K562 (cell line): ENCODE measurements around the gene ZBTB25. TPM values are rescaled to one million over a fixed set of nuclear protein-coding genes. Genes with fewer than 3 reads are reported as not detected.

Source experiments
- ATAC-seq: fragments of 200-7000 bp; cut with Tn5 transposase; 3 replicates; pipeline ENCODE4 v1.9.1; 2020; ENCODE audit warnings: moderate library complexity
- BruUV-seq: library from RNA; stranded (reverse); fragments of 400-500 nt; replicated peaks from 2 replicates; lab custom pipeline; 2021; lab: Mats Ljungman, UMichigan
- CTCF ChIA-PET: fragments of 300-600 bp; formaldehyde crosslinking; extraction: SDS; loops from one replicate; lab custom pipeline; 2021; ENCODE audit warnings: low intra/inter-chr PET ratio; lab: Yijun Ruan, JAX
- POLR2A ChIA-PET: fragments of 300-600, 350-650 bp; sonication (Branson Sonifier 250); formaldehyde crosslinking; extraction: SDS; loops from one replicate; lab custom pipeline; 2021; ENCODE audit warnings: antibody characterized with exemption, inconsistent platforms; lab: Yijun Ruan, JAX
- DNase-seq, 4 experiments: peaks; one replicate each; pipeline versions ENCODE4 v3.0.0 to v3.0.0-alpha.2; 2011 to 2018; ENCODE audit warnings: low spot score in 3 of 4, mixed read lengths in 3 of 4; ENCODE audit errors: extremely low read depth in 1 of 4
- FAIRE-seq: peaks from 2 replicates; lab custom pipeline; 2011; peaks lifted over from hg19 to GRCh38; lab: Jason Lieb, UNC
- H2AFZ ChIP-seq: 2 replicates; pipeline ENCODE4 v1.6.0; 2011; ENCODE audit warnings: low read depth, low read length, control low read depth, inconsistent platforms
- H3K27ac ChIP-seq: fragments of 200-600 bp; 3 replicates; pipeline ENCODE4 v1.8.0; 2011; ENCODE audit warnings: low read depth, mild to moderate bottlenecking, control low read depth, inconsistent platforms, low read length, moderate library complexity, mixed read lengths; ENCODE audit errors: extremely low read depth
- H3K27me3 ChIP-seq, 2 experiments: fragments of 300-600 bp in 1 of 2; 2 replicates in 1 of 2; 3 replicates in 1 of 2; pipeline versions ENCODE4 v1.6.0 to v1.8.0; 2011; ENCODE audit warnings: inconsistent platforms in 2 of 2, low read length in 2 of 2, mild to moderate bottlenecking in 1 of 2, mixed read lengths in 1 of 2, moderate library complexity in 1 of 2; ENCODE audit not compliant: control insufficient read depth in 2 of 2, insufficient read depth in 2 of 2
- H3K36me3 ChIP-seq: fragments of 300-600 bp; 3 replicates; pipeline ENCODE4 v1.8.0; 2011; ENCODE audit warnings: mild to moderate bottlenecking, low read length, inconsistent platforms; ENCODE audit not compliant: control insufficient read depth, insufficient read depth
- H3K4me1 ChIP-seq, 2 experiments: fragments of 200-600 bp in 1 of 2; replicated peaks in 1 of 2; 2 replicates in 1 of 2; 3 replicates in 1 of 2; pipeline versions ENCODE4 v1.5.1 to v1.8.0; 2011; ENCODE audit warnings: inconsistent platforms in 2 of 2, low read length in 2 of 2, mild to moderate bottlenecking in 1 of 2, mixed read lengths in 1 of 2, moderate library complexity in 1 of 2; ENCODE audit not compliant: control insufficient read depth in 2 of 2, insufficient read depth in 2 of 2
- H3K4me2 ChIP-seq: 2 replicates; pipeline ENCODE4 v1.6.1; 2011; ENCODE audit warnings: low read length, control low read depth, inconsistent platforms, mixed read lengths; ENCODE audit not compliant: insufficient read depth
- H3K4me3 ChIP-seq: fragments of 200-600 bp; sonication (generic), shearing (Covaris generic); 2 replicates; pipeline ENCODE4 v1.5.1; 2016; ENCODE audit warnings: control low read depth, inconsistent platforms
- H3K79me2 ChIP-seq: fragments of 200-600 bp; 3 replicates; pipeline ENCODE4 v1.8.0; 2011; ENCODE audit warnings: low read length, inconsistent platforms; ENCODE audit not compliant: control insufficient read depth, insufficient read depth
- H3K9ac ChIP-seq, 2 experiments: 2 replicates each; pipeline versions ENCODE4 v1.6.0 to v1.6.1; 2011; ENCODE audit warnings: low read depth in 2 of 2, low read length in 2 of 2, control low read depth in 1 of 2, inconsistent platforms in 1 of 2, mild to moderate bottlenecking in 1 of 2, mixed read lengths in 1 of 2; ENCODE audit not compliant: insufficient read depth in 1 of 2
- H3K9me1 ChIP-seq: one replicate; pipeline ENCODE4 v1.6.0; 2011; ENCODE audit warnings: inconsistent platforms, mild to moderate bottlenecking, low read length, moderate library complexity; ENCODE audit not compliant: control insufficient read depth, insufficient read depth
- H3K9me3 ChIP-seq: replicated peaks from 2 replicates; pipeline ENCODE4 v1.5.1; 2011; ENCODE audit warnings: low read depth, low read length, inconsistent platforms; ENCODE audit not compliant: control insufficient read depth, insufficient read depth
- H4K20me1 ChIP-seq: replicated peaks from 2 replicates; pipeline ENCODE4 v1.6.1; 2011; ENCODE audit warnings: low read length, inconsistent platforms, mixed read lengths; ENCODE audit not compliant: control insufficient read depth, insufficient read depth
- ASH1L ChIP-seq: fragments of 450-650 bp; IDR thresholded peaks from 2 replicates; pipeline ENCODE4 v1.6.1; 2018; ENCODE audit warnings: borderline replicate concordance, mild to moderate bottlenecking, low read depth; ENCODE audit not compliant: partially characterized antibody
- ATF7 ChIP-seq: fragments of 450-650 bp; IDR thresholded peaks from 2 replicates; pipeline ENCODE4 v1.7.1; 2014; ENCODE audit warnings: mild to moderate bottlenecking, moderate library complexity
- KLF10 ChIP-seq: fragments of 250-450 bp; sonication (Bioruptor Pico); IDR thresholded peaks from 2 replicates; pipeline ENCODE4 v1.6.1; 2021; ENCODE audit warnings: matching md5 sums
- SRSF1 ChIP-seq: fragments of 200-400 bp; formaldehyde crosslinking; IDR thresholded peaks from 2 replicates; pipeline ENCODE4 v1.6.1; 2017; ENCODE audit warnings: mild to moderate bottlenecking, low read depth, low read length, moderate library complexity
- ZNF764 ChIP-seq: fragments of 250-450 bp; sonication (Bioruptor Pico); IDR thresholded peaks from 2 replicates; pipeline ENCODE4 v1.4.0; 2020; ENCODE audit warnings: low read depth, mild to moderate bottlenecking, moderate library complexity
- WGBS: fragments of 100-300 bp; shearing (Covaris generic); methylation state at CpG from one replicate; pipeline ENCODE4 v1.1.6; 2016; ENCODE audit warnings: low coverage, mixed read lengths; ENCODE audit not compliant: insufficient coverage; ENCODE audit errors: missing lambda C conversion rate; 5-methylcytosine and 5-hydroxymethylcytosine counted together
- in situ Hi-C: fragments of 300-500 bp; cut with MboI; formaldehyde crosslinking; loops from 4 replicates; pipeline ENCODE4 v1.15.0; 2018; ENCODE audit warnings: inconsistent platforms, mixed read lengths
- intact Hi-C: fragments of 100-400 bp; cut with micrococcal nuclease; formaldehyde crosslinking; loops from 2 replicates; pipeline ENCODE4 v1.14.2; 2022
- polyA plus RNA-seq, 8 experiments: library from polyadenylated mRNA; depleted of rRNA in 4 of 8; stranded (reverse) in 5 of 8; unstranded in 3 of 8; fragments of >200 nt; fragmentation: Nextera tagmentation in 2 of 8; fragmentation: Illumina TruSeq in 1 of 8; extraction: Ambion mirVana in 2 of 8; extraction: Trizol in 1 of 8; gene quantifications; 2 replicates each; pipeline versions ENCODE4 v1.2.1 to v1.2.3, GENCODE V29; 2011 to 2014; ENCODE audit warnings: inconsistent platforms in 1 of 8, missing spikeins in 1 of 8
- total RNA-seq, 7 experiments: library from RNA; depleted of rRNA in 6 of 7; stranded (reverse); fragments of >200 nt in 6 of 7; fragmentation: Illumina TruSeq in 2 of 7; extraction: Trizol in 2 of 7; gene quantifications; 2 replicates each; pipeline versions ENCODE4 v1.2.1 to v1.2.3, GENCODE V29; 2011 to 2021; ENCODE audit warnings: low replicate concordance in 1 of 7
- TF ChIP-seq, protein P1 (sequence below): fragments of 450-650 bp; IDR thresholded peaks from 2 replicates; pipeline ENCODE4 v1.6.1; 2017; ENCODE audit warnings: mild to moderate bottlenecking, moderate library complexity

Gene ZBTB25
- total and polyA plus RNA-seq, 9 of the 15 experiments (the other 6 are each of a cell fraction or from before 2014, with no cell fraction given) = 0.61 to 3.9 (median 2.3) TPM

GRCh38 chr14:64412237-64412636, 91.4 kb downstream of the ZBTB25 start:
- FAIRE-seq (no peak), ATAC-seq (no peak), DNase-seq (no peak)
- WGBS = no CpG with 5 or more reads among the region's 1 CpG
- POLR2A ChIA-PET = no interaction called here
- Histone ChIP-seq H3K9me3 (no peaks in the 10 kb centered on the region), H3K4me1 (no peaks in the 10 kb centered on the region; a peak in 1 of 5 replicates), H3K9ac (no peak overlapping the region), H3K36me3 (peaks cover 71% of the 10 kb centered on the region), H3K4me2 (no peak overlapping the region), H3K27ac (no peak overlapping the region), H3K4me3 (no peak overlapping the region), H3K27me3 (no peaks in the 10 kb centered on the region), H2AFZ (no peak overlapping the region), H3K79me2 (no peaks in the 10 kb centered on the region; the same call in 1 of the 3 replicates), H4K20me1 (no peaks in the 10 kb centered on the region), H3K9me1 (no peaks in the 10 kb centered on the region)
- TF ChIP-seq SRSF1 (no peak), KLF10 (CRISPR knock-in tag) (no peak), ZNF764 (CRISPR knock-in tag) (no peak), ASH1L (no peak), ATF7 (no peak)
- TF ChIP-seq, protein P1, sequence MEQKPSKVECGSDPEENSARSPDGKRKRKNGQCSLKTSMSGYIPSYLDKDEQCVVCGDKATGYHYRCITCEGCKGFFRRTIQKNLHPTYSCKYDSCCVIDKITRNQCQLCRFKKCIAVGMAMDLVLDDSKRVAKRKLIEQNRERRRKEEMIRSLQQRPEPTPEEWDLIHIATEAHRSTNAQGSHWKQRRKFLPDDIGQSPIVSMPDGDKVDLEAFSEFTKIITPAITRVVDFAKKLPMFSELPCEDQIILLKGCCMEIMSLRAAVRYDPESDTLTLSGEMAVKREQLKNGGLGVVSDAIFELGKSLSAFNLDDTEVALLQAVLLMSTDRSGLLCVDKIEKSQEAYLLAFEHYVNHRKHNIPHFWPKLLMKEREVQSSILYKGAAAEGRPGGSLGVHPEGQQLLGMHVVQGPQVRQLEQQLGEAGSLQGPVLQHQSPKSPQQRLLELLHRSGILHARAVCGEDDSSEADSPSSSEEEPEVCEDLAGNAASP = no peak
- in situ Hi-C loops = no loop called here
- BruUV-seq = no TSS peak
- intact Hi-C loops = no loop called here
- CTCF ChIA-PET = no interaction called here
